Panc1 (cell line): ENCODE results near the gene WAC.

Source experiments
- TCF7L2 ChIP-seq: IDR thresholded peaks from 2 replicates; pipeline ENCODE4 v1.6.1; 2011; ENCODE audit warnings: mild to moderate bottlenecking, low read depth, low read length, inconsistent platforms
- TF ChIP-seq, protein P1 (sequence below): fragments of 450-650 bp; IDR thresholded peaks from 2 replicates; pipeline ENCODE4 v1.5.1; 2017; ENCODE audit warnings: mild to moderate bottlenecking

DNA sequence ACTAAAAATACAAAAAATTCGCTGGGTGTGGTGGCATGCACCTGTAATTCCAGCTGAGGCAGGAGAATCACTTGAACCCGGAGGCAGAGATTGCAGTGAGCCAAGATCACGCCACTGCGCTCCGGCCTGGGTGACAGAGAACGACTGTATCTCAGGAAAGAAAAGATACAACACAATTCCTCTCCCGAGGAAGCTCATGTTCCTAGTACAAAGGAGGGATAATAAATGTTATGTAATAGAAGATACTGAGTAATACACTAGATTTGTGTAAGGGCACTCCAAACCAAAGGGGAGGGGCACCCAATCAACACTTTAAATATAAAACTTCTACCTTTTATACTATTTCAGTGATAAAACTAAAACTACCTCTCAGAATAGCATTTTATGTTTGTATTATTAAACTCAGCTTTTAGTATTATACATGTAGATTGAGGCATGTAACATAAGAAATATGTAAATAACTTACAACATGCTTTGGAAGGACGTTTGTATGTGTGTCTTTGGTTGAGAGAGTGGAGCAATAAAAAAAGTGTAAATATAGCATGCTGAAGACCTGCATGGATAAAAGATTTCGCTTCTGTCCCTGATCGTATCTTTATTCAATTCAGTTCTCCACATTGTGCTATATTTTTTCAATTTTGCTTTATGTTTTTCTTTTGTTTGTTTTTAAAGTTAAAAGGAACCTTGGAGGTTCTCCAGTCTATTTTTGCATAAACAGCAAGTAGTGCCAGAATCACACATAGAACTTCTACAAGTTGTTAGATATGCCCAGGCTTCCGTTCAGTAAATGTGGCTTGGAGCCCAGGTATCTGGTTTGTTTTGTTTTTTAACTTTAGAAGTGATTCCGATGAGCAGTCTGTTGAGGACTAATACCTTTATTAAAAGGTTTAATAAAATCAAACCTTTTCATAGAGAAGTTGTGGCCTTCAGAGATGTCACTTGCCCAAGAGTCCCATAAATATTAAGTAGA lies 71.9 kb downstream of the WAC start:
- TF ChIP-seq, protein P1, sequence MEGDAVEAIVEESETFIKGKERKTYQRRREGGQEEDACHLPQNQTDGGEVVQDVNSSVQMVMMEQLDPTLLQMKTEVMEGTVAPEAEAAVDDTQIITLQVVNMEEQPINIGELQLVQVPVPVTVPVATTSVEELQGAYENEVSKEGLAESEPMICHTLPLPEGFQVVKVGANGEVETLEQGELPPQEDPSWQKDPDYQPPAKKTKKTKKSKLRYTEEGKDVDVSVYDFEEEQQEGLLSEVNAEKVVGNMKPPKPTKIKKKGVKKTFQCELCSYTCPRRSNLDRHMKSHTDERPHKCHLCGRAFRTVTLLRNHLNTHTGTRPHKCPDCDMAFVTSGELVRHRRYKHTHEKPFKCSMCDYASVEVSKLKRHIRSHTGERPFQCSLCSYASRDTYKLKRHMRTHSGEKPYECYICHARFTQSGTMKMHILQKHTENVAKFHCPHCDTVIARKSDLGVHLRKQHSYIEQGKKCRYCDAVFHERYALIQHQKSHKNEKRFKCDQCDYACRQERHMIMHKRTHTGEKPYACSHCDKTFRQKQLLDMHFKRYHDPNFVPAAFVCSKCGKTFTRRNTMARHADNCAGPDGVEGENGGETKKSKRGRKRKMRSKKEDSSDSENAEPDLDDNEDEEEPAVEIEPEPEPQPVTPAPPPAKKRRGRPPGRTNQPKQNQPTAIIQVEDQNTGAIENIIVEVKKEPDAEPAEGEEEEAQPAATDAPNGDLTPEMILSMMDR: no peak
- no peak for TF ChIP-seq TCF7L2
